H9 (cell line): ENCODE data around the gene MEIS2. TPM values are rescaled to one million over a fixed set of nuclear protein-coding genes. Genes with fewer than 3 reads are reported as not detected.

Experiments
- DNase-seq: peaks from one replicate; pipeline ENCODE4 v3.0.0-alpha.2; 2017
- H2AFZ ChIP-seq: one replicate; pipeline ENCODE4 v1.6.1; 2013; ENCODE audit warnings: mild to moderate bottlenecking, low read length, control low read depth, moderate library complexity
- H2AK5ac ChIP-seq: 2 replicates; pipeline ENCODE4 v1.6.1; 2013; ENCODE audit warnings: low read length, control low read depth, mixed read lengths; ENCODE audit not compliant: insufficient read length
- H2BK120ac ChIP-seq: one replicate; pipeline ENCODE4 v1.6.1; 2013; ENCODE audit warnings: low read depth, mild to moderate bottlenecking, low read length, control low read depth, inconsistent platforms; ENCODE audit not compliant: poor library complexity, severe bottlenecking
- H2BK12ac ChIP-seq: 2 replicates; pipeline ENCODE4 v1.6.1; 2013; ENCODE audit warnings: low read length, control low read depth, mixed read lengths, low read depth; ENCODE audit not compliant: insufficient read length
- H2BK15ac ChIP-seq: 2 replicates; pipeline ENCODE4 v1.6.1; 2013; ENCODE audit warnings: low read depth, low read length, control low read depth
- H2BK20ac ChIP-seq: one replicate; pipeline ENCODE4 v1.6.1; 2013; ENCODE audit warnings: low read depth, mild to moderate bottlenecking, low read length, control low read depth, inconsistent platforms; ENCODE audit not compliant: poor library complexity, severe bottlenecking
- H2BK5ac ChIP-seq: 2 replicates; pipeline ENCODE4 v1.6.1; 2013; ENCODE audit warnings: low read length, control low read depth, mixed read lengths; ENCODE audit not compliant: insufficient read length
- H3K14ac ChIP-seq: 2 replicates; pipeline ENCODE4 v1.6.1; 2013; ENCODE audit warnings: low read length, control low read depth; ENCODE audit not compliant: insufficient read depth
- H3K18ac ChIP-seq: 2 replicates; pipeline ENCODE4 v1.6.1; 2013; ENCODE audit warnings: low read depth, mild to moderate bottlenecking, mixed read lengths, low read length, control low read depth; ENCODE audit not compliant: insufficient read length
- H3K23ac ChIP-seq: 2 replicates; pipeline ENCODE4 v1.6.1; 2013; ENCODE audit warnings: low read length, control low read depth, mixed read lengths, low read depth; ENCODE audit not compliant: insufficient read length
- H3K23me2 ChIP-seq: 2 replicates; pipeline ENCODE4 v1.6.1; 2013; ENCODE audit warnings: low read depth, mild to moderate bottlenecking, mixed read lengths, low read length, control low read depth; ENCODE audit not compliant: insufficient read length, poor library complexity, severe bottlenecking
- H3K27ac ChIP-seq: 2 replicates; pipeline ENCODE4 v1.5.1; 2013; ENCODE audit warnings: low read length, control low read depth, mixed read lengths, low read depth; ENCODE audit not compliant: insufficient read length
- H3K27me3 ChIP-seq: 2 replicates; pipeline ENCODE4 v1.6.1; 2013; ENCODE audit warnings: low read length, control low read depth, inconsistent platforms; ENCODE audit not compliant: insufficient read depth
- H3K4ac ChIP-seq: 2 replicates; pipeline ENCODE4 v1.6.1; 2013; ENCODE audit warnings: low read depth, mild to moderate bottlenecking, control low read depth, inconsistent platforms, low read length, moderate library complexity
- H3K4me1 ChIP-seq: 2 replicates; pipeline ENCODE4 v1.6.1; 2013; ENCODE audit warnings: low read length, control low read depth, inconsistent platforms; ENCODE audit not compliant: insufficient read depth
- H3K4me2 ChIP-seq: 2 replicates; pipeline ENCODE4 v1.6.1; 2013; ENCODE audit warnings: low read length, control low read depth, mixed read lengths; ENCODE audit not compliant: insufficient read length, insufficient read depth
- H3K56ac ChIP-seq: 2 replicates; pipeline ENCODE4 v1.6.1; 2013; ENCODE audit warnings: low read depth, mild to moderate bottlenecking, mixed read lengths, low read length, control low read depth; ENCODE audit not compliant: insufficient read length
- H3K79me1 ChIP-seq: 2 replicates; pipeline ENCODE4 v1.6.1; 2013; ENCODE audit warnings: low read depth, mild to moderate bottlenecking, moderate library complexity, low read length, control low read depth, inconsistent platforms; ENCODE audit not compliant: insufficient read depth, poor library complexity, severe bottlenecking
- H3K79me2 ChIP-seq: 2 replicates; pipeline ENCODE4 v1.6.1; 2013; ENCODE audit warnings: low read length, control low read depth, inconsistent platforms; ENCODE audit not compliant: insufficient read depth
- H3K9ac ChIP-seq: 2 replicates; pipeline ENCODE4 v1.6.1; 2013; ENCODE audit warnings: low read length, control low read depth, mixed read lengths; ENCODE audit not compliant: insufficient read length; ENCODE audit errors: extremely low read depth
- H3K9me3 ChIP-seq: one replicate; pipeline ENCODE4 v1.6.1; 2013; ENCODE audit warnings: low read depth, low read length, inconsistent platforms; ENCODE audit not compliant: control insufficient read depth
- H3T11ph ChIP-seq: one replicate; pipeline ENCODE4 v1.6.1; 2013; ENCODE audit warnings: mild to moderate bottlenecking, low read length, control low read depth, inconsistent platforms
- H4K20me1 ChIP-seq: one replicate; pipeline ENCODE4 v1.6.1; 2013; ENCODE audit not compliant: control insufficient read depth, insufficient read length, insufficient read depth
- H4K5ac ChIP-seq: 2 replicates; pipeline ENCODE4 v1.6.1; 2013; ENCODE audit warnings: low read depth, mild to moderate bottlenecking, mixed read lengths, low read length, control low read depth; ENCODE audit not compliant: insufficient read length
- H4K8ac ChIP-seq: replicated peaks from 2 replicates; pipeline ENCODE4 v1.6.1; 2013; ENCODE audit warnings: low read length, control low read depth, mixed read lengths, low read depth; ENCODE audit not compliant: insufficient read length
- H4K91ac ChIP-seq: 2 replicates; pipeline ENCODE4 v1.6.1; 2013; ENCODE audit warnings: low read depth, mild to moderate bottlenecking, moderate library complexity, mixed read lengths, low read length, control low read depth; ENCODE audit not compliant: insufficient read length
- H3K27ac Mint-ChIP-seq, 3 experiments: 2 replicates in 2 of 3; 3 replicates in 1 of 3; pipeline ENCODE4 v1.8.0; 2020 to 2021; ENCODE audit warnings: mixed read lengths in 3 of 3, mild to moderate bottlenecking in 1 of 3, moderate library complexity in 1 of 3
- H3K27me3 Mint-ChIP-seq: 2 replicates; pipeline ENCODE4 v1.8.0; 2021; ENCODE audit warnings: low read depth, mild to moderate bottlenecking, moderate library complexity, mixed read lengths
- H3K36me3 Mint-ChIP-seq, 3 experiments: 2 replicates in 2 of 3; 3 replicates in 1 of 3; pipeline ENCODE4 v1.8.0; 2020 to 2021; ENCODE audit warnings: low read depth in 3 of 3, mixed read lengths in 3 of 3; ENCODE audit not compliant: insufficient read depth in 1 of 3
- H3K4me1 Mint-ChIP-seq, 2 experiments: 2 replicates each; pipeline ENCODE4 v1.8.0; 2020; ENCODE audit warnings: mixed read lengths in 2 of 2
- H3K4me3 Mint-ChIP-seq, 2 experiments: 2 replicates in 1 of 2; 3 replicates in 1 of 2; pipeline ENCODE4 v1.8.0; 2020 to 2021; ENCODE audit warnings: mild to moderate bottlenecking in 2 of 2, mixed read lengths in 2 of 2, moderate library complexity in 1 of 2
- H3K9me3 Mint-ChIP-seq, 2 experiments: 2 replicates in 1 of 2; 3 replicates in 1 of 2; pipeline ENCODE4 v1.8.0; 2020; ENCODE audit warnings: mild to moderate bottlenecking in 2 of 2, mixed read lengths in 2 of 2, moderate library complexity in 1 of 2
- WGBS: extraction: QIAGEN DNeasy Blood & Tissue Kit; methylation state at CpG from one replicate; pipeline ENCODE4 v1.1.7; 2013; ENCODE audit warnings: missing lambda C conversion rate, low lambda C conversion rate, mixed read lengths; ENCODE audit not compliant: insufficient read length; ENCODE audit errors: extremely low coverage; 5-methylcytosine and 5-hydroxymethylcytosine counted together
- total RNA-seq: library from RNA; stranded (reverse); gene quantifications from 2 replicates; pipeline ENCODE4 v1.2.1, GENCODE V29; 2021
- TF ChIP-seq, protein P1 (sequence below): fragments of 200-600 bp; sonication (generic); conservative IDR thresholded peaks from 3 replicates; pipeline ENCODE4 v1.8.0; 2021; ENCODE audit warnings: antibody characterized with exemption, mild to moderate bottlenecking

The MEIS2 gene
- total RNA-seq, 1 experiment from 2014 or later: 0.35 TPM

- Histone ChIP-seq H3T11ph (no peak overlapping the region), H4K20me1 (no peaks in the 10 kb centered on the region), H4K5ac (no peak overlapping the region), H3K23me2 (no peaks in the 10 kb centered on the region), H2BK20ac (no peak overlapping the region), H2BK120ac (no peak overlapping the region), H3K56ac (no peak overlapping the region), H3K18ac (no peak overlapping the region), H2BK15ac (no peak overlapping the region), H2BK12ac (no peak overlapping the region), H3K27me3 (no peaks in the 10 kb centered on the region; the same call in 1 of the 2 replicates), H3K4ac (no peak overlapping the region), H4K91ac (no peak overlapping the region), H3K79me1 (no peaks in the 10 kb centered on the region), H3K4me2 (no peak overlapping the region), H3K9ac (no peak overlapping the region), H3K23ac (no peak overlapping the region), H3K4me1 (peaks cover 18% of the 10 kb centered on the region), H2AFZ (no peak overlapping the region), H3K9me3 (no peaks in the 10 kb centered on the region), H2BK5ac (no peak overlapping the region), H2AK5ac (no peak overlapping the region), H3K14ac (no peak overlapping the region), H4K8ac (no peak overlapping the region), H3K27ac (no peak overlapping the region), H3K79me2 (no peaks in the 10 kb centered on the region)
- Mint-ChIP-seq H3K27me3 (peaks cover 32% of the 10 kb centered on the region), H3K4me1 (peaks cover 55% of the 10 kb centered on the region in 2 experiments), H3K9me3 (no peaks in the 10 kb centered on the region; a peak in 1 of 5 replicates), H3K4me3 (no peak overlapping the region), H3K27ac (no peak overlapping the region; a peak in 1 of 7 replicates), H3K36me3 (no peaks in the 10 kb centered on the region)
- no peak for DNase-seq
- WGBS: no CpG with 5 or more reads among the region's 4 CpGs
- TF ChIP-seq, protein P1, sequence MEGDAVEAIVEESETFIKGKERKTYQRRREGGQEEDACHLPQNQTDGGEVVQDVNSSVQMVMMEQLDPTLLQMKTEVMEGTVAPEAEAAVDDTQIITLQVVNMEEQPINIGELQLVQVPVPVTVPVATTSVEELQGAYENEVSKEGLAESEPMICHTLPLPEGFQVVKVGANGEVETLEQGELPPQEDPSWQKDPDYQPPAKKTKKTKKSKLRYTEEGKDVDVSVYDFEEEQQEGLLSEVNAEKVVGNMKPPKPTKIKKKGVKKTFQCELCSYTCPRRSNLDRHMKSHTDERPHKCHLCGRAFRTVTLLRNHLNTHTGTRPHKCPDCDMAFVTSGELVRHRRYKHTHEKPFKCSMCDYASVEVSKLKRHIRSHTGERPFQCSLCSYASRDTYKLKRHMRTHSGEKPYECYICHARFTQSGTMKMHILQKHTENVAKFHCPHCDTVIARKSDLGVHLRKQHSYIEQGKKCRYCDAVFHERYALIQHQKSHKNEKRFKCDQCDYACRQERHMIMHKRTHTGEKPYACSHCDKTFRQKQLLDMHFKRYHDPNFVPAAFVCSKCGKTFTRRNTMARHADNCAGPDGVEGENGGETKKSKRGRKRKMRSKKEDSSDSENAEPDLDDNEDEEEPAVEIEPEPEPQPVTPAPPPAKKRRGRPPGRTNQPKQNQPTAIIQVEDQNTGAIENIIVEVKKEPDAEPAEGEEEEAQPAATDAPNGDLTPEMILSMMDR: no peak
Measured at GRCh38 chr15:36901012-36901411, 199.3 kb downstream of the MEIS2 start.
